Ovary (tissue), 9 donors: ENCODE data around the gene TSHZ2. TPM values are rescaled to one million over a fixed set of nuclear protein-coding genes. Genes with fewer than 3 reads are reported as not detected.

ENCODE experiments used
- DNase-seq, 5 donors: peaks; one replicate each; pipeline ENCODE4 v3.0.0-alpha.2; 2019 to 2020
- H3K27ac ChIP-seq, 2 donors: fragments of 200-600 bp; one replicate each; pipeline versions ENCODE4 v1.5.1 to v1.8.0; 2019 to 2022
- H3K27me3 ChIP-seq: fragments of 200-600 bp; one replicate; pipeline ENCODE4 v1.8.0; 2022
- H3K36me3 ChIP-seq: fragments of 200-600 bp; sonication (generic); one replicate; pipeline ENCODE4 v1.5.1; 2019
- H3K4me1 ChIP-seq: one replicate; pipeline ENCODE4 v1.8.1; 2013; ENCODE audit warnings: mild to moderate bottlenecking, moderate library complexity; ENCODE audit not compliant: insufficient read depth
- H3K4me3 ChIP-seq: fragments of 200-600 bp; sonication (generic); one replicate; pipeline ENCODE4 v1.5.1; 2017
- H3K9me3 ChIP-seq, 2 donors: fragments of 200-600 bp in 1 of 2; sonication (generic) in 1 of 2; one replicate each; pipeline versions ENCODE4 v1.5.1 to v1.8.1; 2013 to 2019; ENCODE audit warnings: mild to moderate bottlenecking in 1 of 2, moderate library complexity in 1 of 2
- EP300 ChIP-seq: sonication (generic); formaldehyde crosslinking; IDR thresholded peaks from one replicate; pipeline ENCODE4 v1.6.1; 2017; ENCODE audit warnings: antibody characterized with exemption
- POLR2A ChIP-seq: fragments of 450-650 bp; IDR thresholded peaks from one replicate; pipeline ENCODE4 v1.6.1; 2017; ENCODE audit warnings: antibody characterized with exemption, mild to moderate bottlenecking, moderate library complexity
- WGBS, 3 donors: extraction: QIAGEN DNeasy Blood & Tissue Kit in 1 of 3; methylation state at CpG; one replicate each; pipeline versions ENCODE4 v1.1.5 to v1.1.7; 2013 to 2017; 5-methylcytosine and 5-hydroxymethylcytosine counted together
- intact Hi-C, 4 donors: fragments of 100-400 bp; cut with DNase I; formaldehyde crosslinking; loops; one replicate each; pipeline versions ENCODE4 v1.11.0 to v1.15.1; 2022 to 2023
- polyA plus RNA-seq, 2 donors: library from polyadenylated mRNA; stranded (reverse); fragments of 200-250 nt in 1 of 2; fragments of 350-450 nt in 1 of 2; fragmentation: Illumina TruSeq in 1 of 2; extraction: RNeasy Lipid Tissue Mini Kit (QIAGEN cat#74804) in 1 of 2; gene quantifications; one replicate each; pipeline ENCODE4 v1.2.3, GENCODE V29; 2013 to 2014
- total RNA-seq, 7 donors: library from RNA; depleted of rRNA in 2 of 7; stranded (reverse); fragments of >200 nt in 2 of 7; fragmentation: NEBNext Ultra II Directional in 3 of 7; extraction: Animal tissue kit (Norgen Biotek cat#: 25700) in 3 of 7; gene quantifications; one replicate each; pipeline versions ENCODE4 v1.1.0 to v1.2.4, GENCODE V29; 2016 to 2023
- TF ChIP-seq, protein P1 (sequence below), 3 donors: fragments of 450-650 bp in 2 of 3; fragments of 200-600 bp in 1 of 3; IDR thresholded peaks; one replicate each; pipeline versions ENCODE4 v1.5.1 to v1.8.0; 2016 to 2022; ENCODE audit warnings: antibody characterized with exemption in 3 of 3, mild to moderate bottlenecking in 1 of 3
- donor health status: DM: no; HTN: no; CAD: no; lungs with moderate emphysema.
- donor health status: DM: no; HTN: no; CAD: no.
- donor health status: Bipolar disorder and iron deficiency.
- donor health status: DM: yes; HTN: yes; CAD: no.
- donor health status: DM: no; HTN: no; CAD: no.
- donor health status: DM: yes; HTN: yes; CAD: no.

The TSHZ2 gene
- total and polyA plus RNA-seq, 9 donors = 18.2 to 113 (median 40.2) TPM

DNA sequence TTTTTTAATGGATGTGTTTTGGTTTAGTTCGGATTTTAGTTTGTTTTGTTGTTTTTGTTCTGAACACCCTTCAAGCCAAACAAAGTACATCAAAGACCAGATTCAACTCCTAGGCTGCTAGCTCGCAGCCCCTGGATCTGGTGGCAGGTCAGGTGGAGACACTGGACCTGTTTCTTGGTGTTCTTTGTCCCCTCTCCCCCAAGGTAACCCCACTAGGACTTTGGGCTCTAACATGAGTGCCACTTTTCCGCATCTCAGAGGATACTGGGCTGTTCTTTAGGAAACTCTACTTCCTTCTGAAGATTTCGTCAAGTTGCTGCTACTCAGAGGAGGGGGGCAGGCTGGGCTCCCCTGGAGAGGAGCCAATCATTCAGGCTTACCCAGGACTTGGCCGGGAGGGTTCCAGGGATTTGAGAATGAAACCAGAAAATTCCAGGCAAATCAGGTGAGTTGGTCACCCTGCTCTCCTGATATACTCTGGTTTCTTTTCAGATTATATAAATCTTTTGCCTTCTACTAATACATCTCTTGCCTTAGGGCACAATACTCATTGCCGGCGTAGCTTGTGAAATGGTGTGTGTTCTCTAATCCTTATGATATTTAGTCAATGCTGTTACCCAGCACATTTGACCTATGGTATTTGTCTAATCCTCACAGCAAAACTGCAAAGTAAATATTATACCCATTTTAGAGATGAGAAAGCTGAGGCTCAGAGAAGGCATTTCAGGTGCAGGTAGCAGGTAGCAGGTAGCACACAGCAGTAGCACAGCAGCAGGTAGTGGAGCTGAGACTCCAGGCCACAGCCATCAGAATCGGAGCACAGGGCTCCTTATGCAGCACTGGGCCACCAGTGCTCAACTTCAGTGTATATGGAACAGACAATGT, 291.6 kb downstream of the TSHZ2 start:
- H3K27me3 ChIP-seq = no peaks in the 10 kb centered on the region
- H3K9me3 ChIP-seq = no peaks in the 10 kb centered on the region
- TF ChIP-seq, protein P1, sequence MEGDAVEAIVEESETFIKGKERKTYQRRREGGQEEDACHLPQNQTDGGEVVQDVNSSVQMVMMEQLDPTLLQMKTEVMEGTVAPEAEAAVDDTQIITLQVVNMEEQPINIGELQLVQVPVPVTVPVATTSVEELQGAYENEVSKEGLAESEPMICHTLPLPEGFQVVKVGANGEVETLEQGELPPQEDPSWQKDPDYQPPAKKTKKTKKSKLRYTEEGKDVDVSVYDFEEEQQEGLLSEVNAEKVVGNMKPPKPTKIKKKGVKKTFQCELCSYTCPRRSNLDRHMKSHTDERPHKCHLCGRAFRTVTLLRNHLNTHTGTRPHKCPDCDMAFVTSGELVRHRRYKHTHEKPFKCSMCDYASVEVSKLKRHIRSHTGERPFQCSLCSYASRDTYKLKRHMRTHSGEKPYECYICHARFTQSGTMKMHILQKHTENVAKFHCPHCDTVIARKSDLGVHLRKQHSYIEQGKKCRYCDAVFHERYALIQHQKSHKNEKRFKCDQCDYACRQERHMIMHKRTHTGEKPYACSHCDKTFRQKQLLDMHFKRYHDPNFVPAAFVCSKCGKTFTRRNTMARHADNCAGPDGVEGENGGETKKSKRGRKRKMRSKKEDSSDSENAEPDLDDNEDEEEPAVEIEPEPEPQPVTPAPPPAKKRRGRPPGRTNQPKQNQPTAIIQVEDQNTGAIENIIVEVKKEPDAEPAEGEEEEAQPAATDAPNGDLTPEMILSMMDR (IDR thresholded peaks at IDR 0.05) = no peak
- TF ChIP-seq EP300 = no peak
- TF ChIP-seq POLR2A = no peak
- peaks cover 4% of the 10 kb centered on the region for H3K4me1 ChIP-seq
- no peak overlapping the region for H3K27ac ChIP-seq
- DNase-seq = no peak
- no peak overlapping the region for H3K4me3 ChIP-seq
- 90% methylated on average over 8 of the region's 8 CpGs for WGBS, 3 donors
- H3K36me3 ChIP-seq = no peaks in the 10 kb centered on the region
- intact Hi-C loops = no loop called here

DNA sequence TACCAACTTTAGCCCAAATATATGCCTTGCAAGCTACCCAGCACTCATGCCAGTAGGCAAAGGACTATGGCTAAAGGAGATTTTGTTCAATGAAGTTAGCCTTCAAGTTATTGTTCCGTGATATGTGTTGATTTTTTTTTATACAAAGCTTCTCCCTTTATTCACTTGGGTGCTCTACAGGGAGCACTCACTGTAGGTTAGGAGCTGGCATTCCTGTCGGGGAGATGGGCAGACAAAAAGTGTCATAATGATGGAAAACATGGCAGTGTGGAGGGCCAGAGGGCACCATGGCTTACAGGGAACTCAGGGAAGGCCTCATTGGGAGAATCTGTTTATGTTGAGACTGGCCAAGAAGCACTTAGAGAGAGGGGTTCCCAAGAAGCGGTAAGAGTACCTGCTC, 292.4 kb downstream of the TSHZ2 start:
- 90 to 95% (median 92%) methylated on average over 3 of the region's 3 CpGs for WGBS, 3 donors
- Histone ChIP-seq H3K4me3 (no peak overlapping the region), H3K9me3 (no peaks in the 10 kb centered on the region), H3K4me1 (peaks cover 4% of the 10 kb centered on the region), H3K27me3 (no peaks in the 10 kb centered on the region), H3K36me3 (no peaks in the 10 kb centered on the region), H3K27ac (no peak overlapping the region)
- DNase-seq = no peak
- intact Hi-C loops = no loop called here
- TF ChIP-seq EP300 (no peak), POLR2A (no peak)
- TF ChIP-seq, protein P1 (IDR thresholded peaks at IDR 0.05) = no peak

DNA sequence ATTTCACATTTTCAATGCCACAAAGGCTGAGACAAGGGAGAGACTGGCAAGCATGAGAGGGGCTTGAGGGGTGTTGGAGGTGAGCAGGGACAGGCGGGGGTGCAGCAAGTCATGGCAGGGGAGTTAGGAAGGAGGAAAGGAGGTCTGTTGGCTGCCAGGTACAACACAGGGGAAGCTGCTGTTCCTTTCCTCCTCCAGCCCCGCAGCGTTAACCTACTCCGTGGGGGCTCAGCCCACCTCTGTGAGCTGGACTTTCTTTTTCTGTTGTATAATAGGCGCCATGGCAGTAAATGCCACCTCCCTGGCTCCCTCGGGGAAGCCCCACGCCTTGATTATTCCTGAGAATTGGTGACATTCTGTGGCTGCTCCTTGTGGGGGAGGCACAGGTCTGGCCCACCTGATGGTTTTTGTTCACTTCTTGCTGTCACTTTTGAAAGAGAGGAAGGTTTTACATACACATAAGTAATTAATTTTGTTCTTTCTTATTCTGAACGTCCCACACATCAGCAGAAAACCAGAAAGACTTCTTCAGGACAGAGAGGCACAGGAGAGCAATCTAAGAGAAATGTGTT, 293.2 kb downstream of the TSHZ2 start:
- Histone ChIP-seq H3K4me3 (no peak overlapping the region), H3K27ac (no peak overlapping the region), H3K27me3 (no peaks in the 10 kb centered on the region), H3K36me3 (no peaks in the 10 kb centered on the region), H3K9me3 (no peaks in the 10 kb centered on the region), H3K4me1 (peaks cover 4% of the 10 kb centered on the region)
- DNase-seq = no peak
- intact Hi-C loops = no loop called here
- TF ChIP-seq EP300 = no peak
- no peak for TF ChIP-seq POLR2A
- TF ChIP-seq, protein P1 (IDR thresholded peaks at IDR 0.05) = no peak
- WGBS, 3 donors = 73 to 79% (median 77%) methylated on average over 8 of the region's 8 CpGs

DNA sequence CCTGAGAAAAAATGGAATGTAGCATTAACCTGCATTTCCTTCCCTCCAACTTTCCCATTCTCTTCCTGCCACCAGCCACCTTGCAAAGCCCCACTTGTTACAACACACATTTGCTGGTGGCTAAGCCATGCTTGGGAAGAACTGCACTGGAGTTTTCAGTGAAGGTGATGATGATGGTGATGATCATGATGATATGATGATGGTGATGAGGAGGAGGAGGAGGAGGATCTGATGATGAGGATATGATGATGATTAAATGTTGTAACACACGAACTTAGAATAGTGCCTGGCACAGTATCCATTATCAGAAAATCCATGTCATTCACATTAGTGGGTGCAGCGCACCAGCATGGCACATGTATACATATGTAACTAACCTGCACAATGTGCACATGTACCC, 297.2 kb downstream of the TSHZ2 start:
- Histone ChIP-seq H3K36me3 (no peaks in the 10 kb centered on the region), H3K27me3 (no peaks in the 10 kb centered on the region), H3K4me3 (no peak overlapping the region), H3K9me3 (no peaks in the 10 kb centered on the region), H3K4me1 (peaks cover 4% of the 10 kb centered on the region), H3K27ac (no peak overlapping the region)
- DNase-seq = no peak
- TF ChIP-seq, protein P1 (IDR thresholded peaks at IDR 0.05) = no peak
- TF ChIP-seq EP300 (no peak), POLR2A (no peak)
- WGBS, 3 donors = 84 to 92% (median 90%) methylated on average over 2 of the region's 2 CpGs
- intact Hi-C loops = no loop called here
